Cerebellar cortex (tissue), 1 donor: ENCODE results near the gene MUC22.
"Not testable (repeated sequence)": the region's sequence is repeated elsewhere in the genome, so short reads cannot be mapped to it uniquely, and the experiment has no call there.

Source experiments
- DNase-seq: peaks from one replicate; pipeline ENCODE4 v3.0.0-alpha.2; 2015; ENCODE audit warnings: low spot score

Gene MUC22

DNA sequence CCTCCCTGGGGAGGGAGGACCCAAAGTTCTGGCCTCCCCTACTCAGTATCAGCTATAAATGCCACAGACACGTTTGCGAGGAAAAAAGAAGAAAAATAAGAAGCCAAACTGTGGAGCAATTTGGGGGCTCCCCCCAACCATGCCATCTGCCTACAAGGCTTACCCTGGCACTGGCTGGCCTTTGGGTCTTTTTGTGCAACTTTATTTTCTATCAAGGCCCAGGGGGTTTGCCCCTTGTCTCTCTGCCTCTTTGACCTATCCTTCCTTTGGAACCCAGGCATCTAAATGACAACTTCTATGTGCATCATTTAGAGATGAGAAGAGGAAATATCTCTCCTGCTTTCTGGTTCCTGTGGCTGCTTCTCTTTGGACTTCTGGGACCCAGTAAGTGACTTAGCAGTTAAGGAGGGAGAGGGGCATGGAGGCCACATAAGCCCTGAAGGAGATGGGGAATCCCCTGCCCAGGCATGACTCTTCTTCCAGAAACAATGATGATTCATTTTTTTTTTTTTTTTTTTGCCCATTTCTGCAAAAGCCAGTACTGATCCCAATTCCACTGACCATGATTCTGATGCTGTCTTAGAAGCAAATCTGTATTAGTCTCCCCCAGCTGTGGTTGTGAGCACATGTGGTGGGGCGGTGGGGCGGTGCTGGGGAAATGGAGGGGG lies at the start of gene MUC22:
Gene MUC22, plus strand, starts transcription at position 82 of the 668 bp plus-strand sequence. Its CDS starts 233 bp downstream, at position 315.
- DNase-seq, result no peak

DNA sequence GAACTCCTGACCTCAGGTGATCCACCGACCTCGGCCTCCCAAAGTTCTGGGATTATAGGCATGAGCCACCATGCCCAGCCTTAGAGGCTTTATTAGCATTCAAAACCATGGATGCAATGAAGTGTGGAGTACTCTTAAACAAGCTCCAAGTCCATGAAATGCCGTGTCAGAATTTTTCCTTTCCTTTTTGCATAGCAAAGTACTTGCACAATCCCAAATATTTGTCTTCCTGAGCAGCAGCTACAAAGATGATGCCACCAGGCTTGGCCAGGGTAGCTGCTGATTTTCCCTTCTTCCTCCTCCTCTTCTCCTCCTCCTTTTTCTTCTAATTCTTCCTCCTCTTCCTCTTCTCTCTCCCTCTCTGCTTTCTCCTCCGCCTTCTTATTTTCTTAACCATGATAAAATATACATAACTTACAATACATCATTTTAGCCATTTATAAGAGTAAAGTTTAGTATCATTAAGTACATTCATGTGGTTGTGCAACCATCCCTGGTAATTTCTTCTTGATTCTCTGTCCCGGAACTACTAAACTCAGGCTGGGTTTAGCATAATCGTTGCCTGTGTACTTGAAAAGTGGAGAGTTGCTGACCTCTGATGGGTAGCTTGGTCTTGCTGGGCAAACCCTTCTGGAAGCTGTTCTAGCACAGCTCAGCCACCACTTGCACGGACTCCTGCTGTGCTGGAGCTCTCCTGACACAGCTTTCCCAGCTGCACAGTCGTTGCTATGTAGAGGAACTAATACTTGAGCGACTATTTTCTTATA lies 49.2 kb upstream of the MUC22 start:
- no peak for DNase-seq

DNA sequence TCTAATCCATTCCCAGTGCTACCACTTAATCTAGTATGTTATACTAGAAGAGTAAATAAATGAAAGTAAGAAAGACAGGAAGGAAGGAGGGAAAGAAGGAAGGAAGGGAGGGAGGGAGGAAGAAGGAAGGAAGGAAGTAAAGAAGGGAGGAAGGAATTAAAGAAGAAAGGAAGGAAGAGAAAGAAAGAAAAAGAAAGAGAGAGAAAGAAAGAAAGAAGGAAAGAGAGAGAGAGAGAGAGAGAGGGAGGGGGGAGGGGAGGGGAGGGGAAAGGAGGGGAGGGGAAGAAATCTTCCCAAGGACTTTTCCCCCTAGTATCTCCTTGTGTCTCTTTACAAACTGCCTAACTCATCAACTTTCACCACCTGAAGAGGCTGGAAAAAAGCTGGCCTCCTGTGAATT lies 47.6 kb upstream of the MUC22 start:
- no peak for DNase-seq

DNA sequence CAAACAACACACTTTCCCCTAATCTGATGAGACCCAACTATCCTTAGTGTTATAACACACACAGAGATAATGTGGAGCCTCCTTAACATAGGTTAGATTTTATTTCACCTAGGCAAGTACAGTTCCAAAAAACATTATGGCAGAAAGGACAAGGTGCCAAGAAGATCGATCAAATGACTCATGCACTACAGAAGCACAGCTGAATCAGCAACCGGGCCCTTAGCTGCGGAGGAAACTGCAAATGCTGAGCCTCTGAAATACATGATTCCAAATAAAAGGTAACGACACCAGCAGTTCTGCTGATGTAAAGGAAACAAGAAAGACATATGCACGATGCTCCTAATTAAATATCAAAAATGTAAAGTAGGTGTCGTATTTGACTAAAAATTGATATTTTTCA lies 46.6 kb upstream of the MUC22 start:
- no peak for DNase-seq

DNA sequence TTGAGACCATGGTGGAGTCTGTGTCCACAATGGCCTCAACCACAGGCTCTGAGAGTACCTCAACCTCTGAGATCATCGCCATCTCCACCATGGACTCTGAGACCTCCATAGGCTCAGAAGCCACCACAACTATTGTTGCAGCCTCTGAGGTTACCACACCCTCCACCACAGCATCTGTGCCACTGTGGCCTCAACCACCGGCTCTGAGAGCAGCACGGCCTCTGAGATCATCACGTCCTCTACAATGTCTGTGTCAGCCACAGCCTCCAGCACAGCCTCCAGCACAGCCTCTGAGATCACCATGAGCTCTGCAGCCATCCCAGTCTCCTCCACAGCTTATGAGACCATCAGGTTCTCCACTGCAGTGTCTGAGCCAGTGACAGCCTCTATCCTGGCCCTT lies 46.2 kb upstream of the MUC22 start:
- no peak for DNase-seq

DNA sequence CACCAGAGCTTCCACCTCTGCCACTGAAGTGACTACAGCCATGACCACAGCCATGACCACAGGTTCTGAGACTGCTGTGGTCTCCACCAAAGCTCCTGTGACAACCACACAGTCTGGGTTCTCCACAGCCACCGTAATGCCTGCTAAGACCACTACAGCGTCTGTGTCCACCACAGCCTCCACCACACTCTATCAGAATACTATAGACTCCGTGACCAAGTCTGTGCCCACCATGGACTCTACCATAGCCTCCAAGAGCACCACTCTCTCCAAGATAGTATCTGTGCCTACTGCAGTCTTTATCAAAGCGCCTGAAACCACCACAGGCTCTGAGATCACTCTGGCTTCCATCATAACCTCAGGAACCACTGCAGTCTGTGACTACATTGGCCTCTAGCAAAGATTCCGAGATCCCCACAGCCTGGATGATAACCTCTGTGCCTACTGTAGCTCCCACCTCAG lies 45.1 kb upstream of the MUC22 start:
- no peak for DNase-seq

DNA sequence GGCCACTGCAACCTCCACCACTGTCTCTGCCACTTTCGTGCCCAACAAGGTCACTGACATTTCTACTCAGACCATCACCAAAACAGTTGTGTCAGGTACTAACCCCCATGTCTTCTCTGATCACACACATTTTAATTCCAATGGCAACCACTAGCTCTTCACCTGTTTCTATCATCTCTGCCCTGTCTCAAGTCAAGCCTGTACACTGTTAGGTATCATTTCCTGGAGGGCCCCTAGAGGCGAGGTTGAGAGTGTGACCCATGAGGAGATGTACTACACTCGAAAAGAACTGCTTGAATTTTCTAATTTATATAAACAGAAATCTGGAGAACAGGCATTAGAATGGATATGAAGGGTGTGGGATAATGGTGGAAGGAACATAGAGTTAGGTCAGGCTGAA lies 44.1 kb upstream of the MUC22 start:
- no peak for DNase-seq

DNA sequence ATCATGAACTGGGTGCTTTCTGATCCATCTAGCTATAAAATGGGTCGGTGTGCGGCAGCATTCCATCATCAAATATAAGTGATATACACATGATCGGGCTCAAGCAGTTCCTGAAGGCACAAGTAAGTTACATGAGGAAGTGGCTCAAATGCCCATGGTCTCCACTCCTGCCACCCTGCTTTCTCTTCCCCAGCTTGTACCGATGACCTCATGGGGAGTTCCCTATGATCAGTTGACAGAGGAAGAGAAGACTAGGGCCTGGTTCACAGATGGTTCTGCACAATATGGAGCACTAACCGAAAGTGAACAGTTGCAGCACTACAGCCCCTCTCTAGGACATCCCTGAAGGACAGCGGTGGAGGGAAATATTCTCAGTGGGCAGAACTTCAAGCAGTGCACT lies 41.1 kb upstream of the MUC22 start:
- DNase-seq, result not testable (repeated sequence)

DNA sequence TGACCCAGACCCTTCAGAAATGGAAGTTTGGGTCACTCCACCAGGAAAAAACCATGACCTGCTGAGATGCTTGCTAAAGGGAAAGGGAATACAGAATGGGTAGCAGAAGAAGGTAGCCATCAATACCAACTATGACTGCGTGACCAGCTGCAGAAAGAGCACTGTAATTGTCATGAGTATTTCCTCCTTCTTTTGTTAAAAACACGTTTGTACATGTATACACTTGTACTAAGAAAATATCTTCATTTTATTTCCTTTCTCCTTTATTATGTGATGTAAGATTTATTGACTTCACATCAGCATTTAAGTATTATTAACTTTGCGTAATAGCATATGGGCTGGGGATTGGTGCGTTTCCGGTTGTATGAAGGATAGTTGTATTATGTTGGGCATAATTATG lies 39.3 kb upstream of the MUC22 start:
- DNase-seq, result no peak

DNA sequence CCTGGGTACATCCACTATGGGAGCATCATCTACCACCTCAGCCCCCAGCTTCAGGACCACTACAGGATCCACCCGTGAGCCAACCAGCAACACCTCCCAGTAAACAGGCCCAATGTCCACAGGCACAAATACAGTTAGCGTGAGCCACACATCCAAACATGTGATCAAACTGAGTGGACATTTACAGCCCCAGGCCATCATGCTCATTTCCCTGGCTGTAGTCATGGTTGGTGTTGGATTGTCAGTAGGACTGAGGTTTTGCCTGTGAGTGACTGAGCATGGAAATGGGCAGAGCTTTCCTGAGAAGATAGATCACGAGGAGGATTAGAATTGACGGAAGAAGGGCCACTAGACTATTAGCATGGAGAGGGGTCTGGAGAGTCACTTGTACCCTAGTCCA lies 37.5 kb upstream of the MUC22 start:
- no peak for DNase-seq

DNA sequence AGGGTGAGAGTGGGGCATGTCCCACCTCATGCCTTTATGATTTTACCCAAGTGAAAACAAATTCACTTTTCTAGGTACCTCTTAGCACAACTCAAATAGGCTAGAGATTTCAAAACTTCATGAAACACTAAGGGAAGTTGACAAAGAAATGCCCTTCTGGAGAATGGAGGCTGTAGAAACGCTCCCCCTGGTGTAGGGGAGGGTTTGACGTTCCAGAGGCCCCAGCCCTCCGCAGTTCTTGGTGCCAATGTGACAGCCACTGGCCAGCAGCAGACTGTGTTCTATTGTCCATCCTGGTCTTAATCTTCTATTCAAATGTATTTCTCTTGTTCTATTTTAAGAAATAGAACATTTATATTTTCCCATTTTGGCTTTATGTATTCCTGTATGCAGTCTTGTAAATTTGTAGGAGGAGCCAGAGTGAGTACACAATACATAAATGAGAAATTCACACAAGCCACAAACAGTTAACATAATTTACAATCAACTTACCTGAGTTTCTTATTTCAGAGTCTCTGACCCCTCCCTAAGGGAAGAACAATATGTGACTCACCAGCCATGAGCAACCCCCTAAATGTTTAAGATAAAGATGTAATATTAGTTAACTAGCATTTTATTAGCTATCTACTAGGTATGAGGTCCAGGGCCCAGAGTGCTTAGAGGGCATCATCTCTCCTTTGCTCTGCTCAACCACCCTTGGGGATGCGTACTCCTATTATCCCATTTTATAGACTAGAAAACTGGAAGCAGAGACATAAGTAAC lies 35.6 kb upstream of the MUC22 start:
- no peak for DNase-seq

DNA sequence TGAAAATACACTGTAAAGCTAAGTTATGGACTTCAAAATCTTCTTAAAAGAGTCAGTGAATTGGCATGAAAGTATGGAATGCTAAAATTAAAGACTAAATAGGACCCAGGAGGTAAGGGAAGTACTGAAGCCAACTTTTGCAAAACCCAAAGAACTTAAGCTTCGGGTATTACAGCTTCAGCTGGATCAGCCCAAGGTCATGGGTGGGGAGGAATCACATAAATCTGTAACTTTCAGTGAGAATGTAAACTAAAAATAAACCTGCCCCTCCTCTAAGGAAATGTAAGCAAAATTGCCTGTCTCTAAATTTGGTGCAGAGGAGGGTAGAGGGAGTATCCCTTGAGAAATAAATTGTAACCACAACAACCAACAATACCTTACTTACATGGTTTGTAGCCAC lies 31.1 kb upstream of the MUC22 start:
- DNase-seq, result no peak

DNA sequence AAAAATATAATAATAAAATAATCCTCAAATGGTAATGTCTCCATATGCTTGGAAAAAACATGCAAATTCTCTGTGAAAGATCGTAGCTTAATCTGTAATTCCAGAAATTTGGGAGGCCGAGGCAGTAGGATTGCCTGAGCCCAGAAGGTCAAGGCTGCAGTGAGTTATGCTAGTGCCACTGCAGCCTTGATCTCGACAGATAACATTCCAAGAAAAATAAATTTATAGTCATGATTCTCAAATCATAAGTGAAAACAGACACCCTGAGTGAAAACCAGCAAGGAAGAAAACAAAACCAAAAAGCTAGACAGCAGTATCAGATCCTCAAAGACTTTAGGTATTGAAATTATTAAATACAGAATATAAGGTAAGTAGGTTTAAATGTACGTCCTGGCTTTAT lies 30.6 kb upstream of the MUC22 start:
- DNase-seq, result no peak

DNA sequence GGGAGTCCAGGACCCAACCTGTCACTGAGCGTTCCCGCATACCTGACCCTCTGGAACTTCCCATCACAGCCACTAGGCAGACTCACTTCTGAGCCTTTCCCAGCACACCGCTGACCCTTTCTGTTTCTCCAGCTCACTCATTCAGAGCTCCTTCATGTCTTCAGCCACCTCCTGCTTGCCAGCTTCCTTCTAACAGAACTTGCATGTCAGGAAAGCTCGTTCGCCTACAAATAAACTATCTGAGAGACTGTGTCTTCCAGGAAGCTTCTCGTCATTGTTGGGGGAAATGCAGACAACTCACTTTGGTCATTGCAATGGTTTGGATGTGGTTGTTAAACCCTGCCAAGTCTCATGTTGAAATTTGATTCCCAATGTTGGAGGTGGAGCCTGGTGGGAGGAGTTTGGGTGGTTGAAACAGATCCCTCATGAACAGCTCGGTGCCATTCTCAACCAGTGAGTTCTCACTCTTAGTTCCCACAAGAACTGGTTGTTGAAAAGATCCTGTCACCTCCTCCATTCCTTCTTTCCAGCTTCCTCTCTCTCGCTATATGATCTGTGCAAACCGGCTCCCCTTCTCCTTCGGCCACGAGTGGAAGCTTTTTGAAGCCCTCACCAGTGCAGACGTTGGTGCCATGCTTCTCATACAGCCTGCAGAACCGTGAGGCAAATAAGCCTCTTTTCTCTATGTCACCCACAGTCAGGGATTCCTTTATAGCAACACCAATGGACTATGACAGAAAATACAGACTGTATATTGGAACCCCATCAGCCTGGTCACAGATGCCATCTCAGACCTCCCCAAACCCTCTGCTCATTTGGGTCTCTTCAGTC lies 28.1 kb upstream of the MUC22 start:
- DNase-seq, result peak; percentile 22

DNA sequence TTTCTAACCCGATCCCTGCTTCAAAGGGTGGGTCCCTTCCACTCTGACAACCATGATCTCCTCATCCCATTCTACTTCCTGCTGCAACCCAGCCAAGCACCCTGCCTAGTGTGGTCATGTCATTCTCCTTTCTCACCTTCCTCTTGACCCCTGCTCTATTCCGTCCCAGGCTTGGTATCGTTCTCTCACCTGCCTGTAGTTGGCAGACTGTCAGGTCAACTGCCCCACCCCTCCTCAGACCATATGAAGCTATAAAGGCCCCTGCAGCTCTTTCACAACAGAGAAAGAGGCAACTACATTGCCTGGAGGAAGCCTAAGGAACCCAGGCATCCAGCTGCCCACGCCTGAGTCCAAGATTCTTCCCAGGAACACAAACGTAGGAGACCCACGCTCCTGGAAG lies 26.8 kb upstream of the MUC22 start, which contains the start of gene MUC21:
Gene MUC21, plus strand, starts transcription at position 280 of the 400 bp plus-strand sequence. CDS start 241 bp downstream, outside the sequence.
- no peak for DNase-seq

DNA sequence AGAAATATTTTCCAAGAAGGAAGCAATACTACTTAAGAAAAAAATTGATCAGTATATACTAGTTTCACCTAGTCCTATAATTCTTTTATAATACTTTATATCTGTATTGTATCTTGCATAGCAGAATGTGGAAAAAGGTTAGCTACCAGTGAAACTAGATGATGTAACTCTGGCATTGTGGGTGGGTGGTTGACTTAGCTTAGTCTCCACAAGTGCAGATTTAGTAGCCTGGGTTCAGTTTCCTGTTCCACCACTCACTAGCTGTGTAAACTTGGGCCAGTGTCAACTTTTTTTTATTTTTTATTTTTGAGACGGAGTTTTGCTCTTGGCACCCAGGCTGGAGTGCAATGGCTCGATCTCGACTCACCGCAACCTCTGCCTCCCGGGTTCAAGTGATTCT lies 24.8 kb upstream of the MUC22 start:
- DNase-seq, result no peak

DNA sequence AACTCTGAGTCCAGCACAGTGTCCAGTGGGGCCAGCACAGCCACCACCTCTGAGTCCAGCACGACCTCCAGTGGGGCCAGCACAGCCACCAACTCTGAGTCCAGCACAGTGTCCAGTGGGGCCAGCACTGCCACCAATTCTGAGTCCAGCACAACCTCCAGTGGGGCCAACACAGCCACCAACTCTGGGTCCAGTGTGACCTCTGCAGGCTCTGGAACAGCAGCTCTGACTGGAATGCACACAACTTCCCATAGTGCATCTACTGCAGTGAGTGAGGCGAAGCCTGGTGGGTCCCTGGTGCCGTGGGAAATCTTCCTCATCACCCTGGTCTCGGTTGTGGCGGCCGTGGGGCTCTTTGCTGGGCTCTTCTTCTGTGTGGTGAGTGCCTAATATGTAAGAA lies 23.0 kb upstream of the MUC22 start:
- DNase-seq, result no peak

DNA sequence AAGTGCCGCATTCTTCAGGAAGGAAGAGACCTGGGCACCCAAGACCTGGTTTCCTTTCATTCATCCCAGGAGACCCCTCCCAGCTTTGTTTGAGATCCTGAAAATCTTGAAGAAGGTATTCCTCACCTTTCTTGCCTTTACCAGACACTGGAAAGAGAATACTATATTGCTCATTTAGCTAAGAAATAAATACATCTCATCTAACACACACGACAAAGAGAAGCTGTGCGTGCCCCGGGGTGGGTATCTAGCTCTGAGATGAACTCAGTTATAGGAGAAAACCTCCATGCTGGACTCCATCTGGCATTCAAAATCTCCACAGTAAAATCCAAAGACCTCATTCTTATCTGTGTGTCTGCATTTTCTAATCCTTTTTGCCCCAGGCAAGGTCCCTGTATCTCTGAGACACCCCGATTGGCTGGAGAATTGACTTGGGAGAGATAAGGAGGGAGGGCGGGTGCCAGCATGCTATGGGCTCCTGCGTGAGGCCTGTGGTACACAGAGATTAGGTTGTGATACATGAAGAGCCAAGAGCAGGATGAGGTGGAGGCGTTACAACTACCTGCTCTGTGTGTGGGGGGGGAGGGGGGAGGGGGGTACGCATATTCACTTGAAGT lies 22.0 kb upstream of the MUC22 start:
- DNase-seq, result no peak

DNA sequence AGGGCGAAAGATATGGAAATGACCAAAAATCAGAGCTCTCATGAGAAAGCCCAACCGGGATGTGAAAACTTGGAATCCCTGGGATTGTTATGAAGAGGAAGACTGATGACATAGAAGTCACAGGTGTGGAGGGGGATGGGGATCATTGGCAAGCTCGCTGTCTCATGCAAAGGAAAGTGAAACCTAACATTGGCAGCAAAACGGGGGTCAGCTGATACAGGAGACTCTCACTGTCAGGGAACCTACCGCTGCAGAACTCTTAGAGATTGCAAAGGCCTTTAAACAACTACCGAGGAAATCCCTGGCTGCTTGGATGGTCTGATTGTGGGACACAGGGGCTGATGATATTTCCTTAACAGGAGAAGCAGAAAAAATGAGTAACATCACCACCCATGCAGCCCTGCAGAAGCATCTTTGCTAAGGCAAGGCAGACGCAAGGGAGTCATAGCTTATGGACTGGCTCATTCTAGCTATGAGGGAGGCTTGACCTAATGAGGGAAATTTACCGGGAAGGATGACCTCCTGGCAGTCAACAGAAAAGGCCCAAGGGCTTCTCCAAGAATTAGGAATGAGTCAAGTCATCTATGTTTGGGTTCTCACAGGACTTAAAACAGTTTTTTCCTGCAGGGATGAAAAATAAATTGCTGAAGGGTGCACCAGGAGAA lies 19.7 kb upstream of the MUC22 start:
- no peak for DNase-seq

DNA sequence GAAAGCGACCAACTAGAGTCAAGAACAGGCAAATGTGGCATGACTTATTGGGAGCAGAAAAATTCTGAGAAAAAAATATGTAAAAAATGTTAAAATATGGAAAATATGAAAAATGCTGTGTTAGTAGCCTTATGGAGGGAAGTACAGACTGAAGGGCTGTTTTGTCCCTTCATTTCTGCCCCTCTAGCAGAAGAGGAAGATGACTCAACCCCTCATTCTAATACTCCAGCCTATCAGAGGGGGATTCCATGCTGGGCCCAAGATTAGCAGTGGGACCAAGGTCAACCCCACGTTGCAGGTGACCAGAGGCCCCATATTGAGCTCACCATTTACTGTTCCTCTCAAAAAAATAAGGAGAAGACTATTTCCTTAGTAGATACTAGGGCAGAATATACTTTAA lies 18.4 kb upstream of the MUC22 start:
- DNase-seq, result no peak

DNA sequence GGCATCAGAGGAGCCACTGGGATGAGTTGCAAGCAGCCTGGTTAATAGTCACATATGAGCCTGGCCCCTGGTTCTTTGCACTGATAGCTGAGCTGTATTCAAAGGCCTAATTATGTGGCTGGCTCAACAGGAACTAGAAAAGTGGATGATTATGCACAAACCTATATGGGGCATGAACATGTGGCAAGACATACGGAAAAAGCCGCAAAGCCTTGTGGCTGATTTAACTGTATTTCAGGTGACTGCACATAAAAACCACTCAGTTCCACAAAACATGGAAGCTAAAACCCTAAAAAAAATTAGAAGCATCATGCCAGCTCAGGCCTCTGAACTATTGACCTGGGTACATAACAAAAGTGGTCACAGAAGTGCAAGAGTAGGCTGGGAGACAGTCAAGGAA lies 13.0 kb upstream of the MUC22 start:
- DNase-seq, result no peak
